Skeletal muscle tissue (tissue), 4 donors: Measurements from ENCODE around the gene MORN1. TPM values are rescaled to one million over a fixed set of nuclear protein-coding genes. Genes with fewer than 3 reads are reported as not detected.
"Not testable (repeated sequence)": the region's sequence is repeated elsewhere in the genome, so short reads cannot be mapped to it uniquely, and the experiment has no call there.

ENCODE experiments used
- H3K27ac ChIP-seq: one replicate; pipeline ENCODE4 v1.7.0; 2013; ENCODE audit warnings: mild to moderate bottlenecking, low read depth, low read length, inconsistent platforms
- H3K27me3 ChIP-seq, 3 donors: one replicate each; pipeline ENCODE4 v1.7.0; 2013; ENCODE audit warnings: low read length in 3 of 3; ENCODE audit not compliant: control insufficient read depth in 3 of 3, insufficient read depth in 3 of 3
- H3K36me3 ChIP-seq, 3 donors: one replicate each; pipeline ENCODE4 v1.7.0; 2013; ENCODE audit warnings: low read length in 3 of 3; ENCODE audit not compliant: control insufficient read depth in 3 of 3, insufficient read depth in 3 of 3
- H3K4me1 ChIP-seq, 3 donors: one replicate each; pipeline ENCODE4 v1.7.0; 2013; ENCODE audit warnings: low read length in 3 of 3, mild to moderate bottlenecking in 3 of 3; ENCODE audit not compliant: control insufficient read depth in 3 of 3, insufficient read depth in 3 of 3
- H3K4me3 ChIP-seq, 3 donors: one replicate each; pipeline ENCODE4 v1.7.0; 2013; ENCODE audit warnings: low read length in 3 of 3
- H3K9ac ChIP-seq, 3 donors: one replicate each; pipeline ENCODE4 v1.7.0; 2013; ENCODE audit warnings: low read length in 3 of 3, mild to moderate bottlenecking in 3 of 3, moderate library complexity in 2 of 3, low read depth in 1 of 3
- H3K9me3 ChIP-seq, 3 donors: one replicate each; pipeline ENCODE4 v1.7.0; 2013; ENCODE audit warnings: low read length in 3 of 3; ENCODE audit not compliant: control insufficient read depth in 3 of 3
- total RNA-seq: library from RNA; depleted of rRNA; stranded (reverse); fragments of >200 nt; gene quantifications from one replicate; pipeline ENCODE4 v1.2.3, GENCODE V29; 2014
- donor health status: Osteomylitis.

Gene MORN1
- 4.2 TPM for total RNA-seq

- H3K4me1 ChIP-seq: peaks cover 31 to 43% (median 39%) of the 10 kb centered on the region in 3 donors
- H3K27ac ChIP-seq: peak within 1 kb of the TSS; percentile 67
- peak within 1 kb of the TSS; percentile 83 to 92 (median 86) for H3K9ac ChIP-seq
- no peaks in the 10 kb centered on the region for H3K27me3 ChIP-seq
- peak within 1 kb of the TSS; percentile 86 to 90 (median 88) for H3K4me3 ChIP-seq
- H3K9me3 ChIP-seq: no peaks in the 10 kb centered on the region
- peaks cover 17 to 19% (median 19%) of the 10 kb centered on the region in 3 donors for H3K36me3 ChIP-seq
These were observed at the start of gene MORN1, which contains the start of gene RER1 for GRCh38 chr1:2391041-2391930. Gene MORN1, minus strand, starts transcription at chr1:2391554. Its CDS starts 21 bp downstream, at chr1:2391533. Gene RER1, plus strand, starts transcription at chr1:2391841. Its CDS starts 3,950 bp downstream, at chr1:2395791.

- H3K36me3 ChIP-seq, H3K4me3 ChIP-seq, H3K27ac ChIP-seq, H3K9ac ChIP-seq, H3K9me3 ChIP-seq, H3K4me1 ChIP-seq: not testable (repeated sequence)
- H3K27me3 ChIP-seq: peaks cover 42 to 57% (median 55%) of the 10 kb centered on the region in 3 donors
These were observed 49.0 kb upstream of the MORN1 start for GRCh38 chr1:2440346-2440745.

GRCh38 chr1:2439369-2439768, 48.0 kb upstream of the MORN1 start:
- H3K9me3 ChIP-seq: no peaks in the 10 kb centered on the region
- peaks cover 36 to 56% (median 50%) of the 10 kb centered on the region in 3 donors for H3K27me3 ChIP-seq
- no peak overlapping the region for H3K9ac ChIP-seq
- no peak overlapping the region for H3K27ac ChIP-seq
- no peaks in the 10 kb centered on the region for H3K36me3 ChIP-seq
- H3K4me3 ChIP-seq: no peak overlapping the region
- peaks cover 0 to 2% (median 0%) of the 10 kb centered on the region in 3 donors for H3K4me1 ChIP-seq

GRCh38 chr1:2438641-2439040, 47.3 kb upstream of the MORN1 start:
- no peaks in the 10 kb centered on the region for H3K36me3 ChIP-seq
- no peak overlapping the region for H3K9ac ChIP-seq
- H3K27ac ChIP-seq: no peak overlapping the region
- H3K4me1 ChIP-seq: peaks cover 0 to 2% (median 0%) of the 10 kb centered on the region in 3 donors
- no peaks in the 10 kb centered on the region for H3K9me3 ChIP-seq
- H3K27me3 ChIP-seq: peaks cover 36 to 58% (median 50%) of the 10 kb centered on the region in 3 donors
- H3K4me3 ChIP-seq: no peak overlapping the region

- Histone ChIP-seq H3K27me3 (peaks cover 38 to 61% (median 55%) of the 10 kb centered on the region in 3 donors), H3K4me3 (no peak overlapping the region)
These were observed 46.7 kb upstream of the MORN1 start for GRCh38 chr1:2438038-2438437.

GRCh38 chr1:2437617-2438016, 46.3 kb upstream of the MORN1 start:
- Histone ChIP-seq H3K27ac (no peak overlapping the region), H3K4me1 (no peaks in the 10 kb centered on the region), H3K9ac (no peak overlapping the region), H3K36me3 (no peaks in the 10 kb centered on the region), H3K4me3 (no peak overlapping the region), H3K27me3 (peaks cover 38 to 61% (median 55%) of the 10 kb centered on the region in 3 donors), H3K9me3 (no peaks in the 10 kb centered on the region)

More at GRCh38 chr1:2438038-2438437, 46.7 kb upstream of the MORN1 start:
- Histone ChIP-seq H3K27ac (no peak overlapping the region), H3K9ac (no peak overlapping the region), H3K9me3 (no peaks in the 10 kb centered on the region), H3K36me3 (no peaks in the 10 kb centered on the region), H3K4me1 (peaks cover 0 to 2% (median 0%) of the 10 kb centered on the region in 3 donors)

GRCh38 chr1:2436876-2437275, 45.5 kb upstream of the MORN1 start:
- Histone ChIP-seq H3K36me3 (no peaks in the 10 kb centered on the region), H3K9me3 (no peaks in the 10 kb centered on the region), H3K4me1 (no peaks in the 10 kb centered on the region), H3K27me3 (peaks cover 38 to 61% (median 49%) of the 10 kb centered on the region in 3 donors), H3K4me3 (no peak overlapping the region), H3K27ac (no peak overlapping the region), H3K9ac (no peak overlapping the region)

GRCh38 chr1:2435746-2436355, 44.5 kb upstream of the MORN1 start:
- Histone ChIP-seq H3K36me3 (no peaks in the 10 kb centered on the region), H3K9me3 (no peaks in the 10 kb centered on the region), H3K27ac (no peak overlapping the region), H3K27me3 (peaks cover 44 to 63% (median 47%) of the 10 kb centered on the region in 3 donors), H3K4me1 (no peaks in the 10 kb centered on the region), H3K9ac (no peak overlapping the region), H3K4me3 (no peak overlapping the region)

GRCh38 chr1:2435091-2435490, 43.7 kb upstream of the MORN1 start:
- Histone ChIP-seq H3K4me1 (no peaks in the 10 kb centered on the region), H3K9me3 (no peaks in the 10 kb centered on the region), H3K9ac (no peak overlapping the region), H3K27ac (no peak overlapping the region), H3K36me3 (no peaks in the 10 kb centered on the region), H3K27me3 (peaks cover 51 to 64% (median 52%) of the 10 kb centered on the region in 3 donors), H3K4me3 (no peak overlapping the region)
